Subcutaneous adipose tissue (tissue), 4 donors: Measurements from ENCODE around the gene LGALS14. TPM values are rescaled to one million over a fixed set of nuclear protein-coding genes. Genes with fewer than 3 reads are reported as not detected.

Experiments
- total RNA-seq, 4 donors: library from RNA; depleted of rRNA; stranded (reverse); fragments of >200 nt; gene quantifications; one replicate each; pipeline ENCODE4 v1.1.0, GENCODE V29; 2016
- TF ChIP-seq, protein P1 (sequence below): fragments of 450-650 bp; IDR thresholded peaks from one replicate; pipeline ENCODE4 v1.5.1; 2016; ENCODE audit warnings: low read depth, mild to moderate bottlenecking, control low read depth, antibody characterized with exemption, moderate library complexity

The LGALS14 gene
- total RNA-seq, 4 donors from 2014 or later: not detected

DNA sequence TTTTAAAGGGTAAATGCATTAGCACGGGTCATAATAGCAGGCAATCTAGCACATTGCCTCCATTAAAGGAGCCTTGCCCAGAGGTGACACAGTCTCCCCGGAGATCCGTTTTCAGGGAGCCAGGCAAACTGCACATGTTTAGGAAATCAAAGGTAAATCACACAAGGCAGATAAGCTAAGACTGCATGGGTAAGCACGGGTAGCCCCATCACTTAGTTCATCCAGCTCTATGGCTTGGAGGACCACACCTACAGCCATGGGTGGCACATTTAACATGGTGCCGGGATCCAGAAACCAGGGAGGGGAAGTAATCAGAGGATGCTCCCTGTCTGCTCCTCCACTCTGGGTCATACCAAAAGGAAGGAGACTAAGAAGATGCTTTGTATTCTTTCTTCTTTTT, 31.8 kb upstream of the LGALS14 start:
- TF ChIP-seq, protein P1, sequence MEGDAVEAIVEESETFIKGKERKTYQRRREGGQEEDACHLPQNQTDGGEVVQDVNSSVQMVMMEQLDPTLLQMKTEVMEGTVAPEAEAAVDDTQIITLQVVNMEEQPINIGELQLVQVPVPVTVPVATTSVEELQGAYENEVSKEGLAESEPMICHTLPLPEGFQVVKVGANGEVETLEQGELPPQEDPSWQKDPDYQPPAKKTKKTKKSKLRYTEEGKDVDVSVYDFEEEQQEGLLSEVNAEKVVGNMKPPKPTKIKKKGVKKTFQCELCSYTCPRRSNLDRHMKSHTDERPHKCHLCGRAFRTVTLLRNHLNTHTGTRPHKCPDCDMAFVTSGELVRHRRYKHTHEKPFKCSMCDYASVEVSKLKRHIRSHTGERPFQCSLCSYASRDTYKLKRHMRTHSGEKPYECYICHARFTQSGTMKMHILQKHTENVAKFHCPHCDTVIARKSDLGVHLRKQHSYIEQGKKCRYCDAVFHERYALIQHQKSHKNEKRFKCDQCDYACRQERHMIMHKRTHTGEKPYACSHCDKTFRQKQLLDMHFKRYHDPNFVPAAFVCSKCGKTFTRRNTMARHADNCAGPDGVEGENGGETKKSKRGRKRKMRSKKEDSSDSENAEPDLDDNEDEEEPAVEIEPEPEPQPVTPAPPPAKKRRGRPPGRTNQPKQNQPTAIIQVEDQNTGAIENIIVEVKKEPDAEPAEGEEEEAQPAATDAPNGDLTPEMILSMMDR: no peak

DNA sequence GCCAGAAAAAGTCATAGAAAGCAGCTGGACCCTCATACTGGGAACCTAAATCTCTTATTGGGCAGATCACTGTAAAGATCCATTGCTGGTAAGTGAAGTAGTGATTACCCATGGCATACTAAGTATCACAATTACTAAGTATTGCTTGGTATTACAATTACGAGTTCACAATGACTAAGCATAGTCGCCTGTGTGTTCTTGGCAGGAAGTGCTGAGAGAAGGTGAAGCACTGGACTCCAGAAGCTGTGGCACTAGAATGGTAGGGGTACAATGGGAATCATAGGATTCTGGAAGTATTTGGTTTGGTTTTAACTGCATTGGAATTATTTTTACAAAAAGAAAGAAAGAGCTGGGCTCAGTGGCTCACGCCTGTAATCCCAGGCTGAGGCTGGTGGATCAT, 28.3 kb upstream of the LGALS14 start:
- TF ChIP-seq, protein P1: no peak

- TF ChIP-seq, protein P1: no peak
Measured at GRCh38 chr19:39677961-39678889, 26.1 kb upstream of the LGALS14 start.

- TF ChIP-seq, protein P1: no peak
Measured at GRCh38 chr19:39679056-39679790, 25.1 kb upstream of the LGALS14 start.

GRCh38 chr19:39679791-39680168, 24.5 kb upstream of the LGALS14 start:
- TF ChIP-seq, protein P1: no peak

DNA sequence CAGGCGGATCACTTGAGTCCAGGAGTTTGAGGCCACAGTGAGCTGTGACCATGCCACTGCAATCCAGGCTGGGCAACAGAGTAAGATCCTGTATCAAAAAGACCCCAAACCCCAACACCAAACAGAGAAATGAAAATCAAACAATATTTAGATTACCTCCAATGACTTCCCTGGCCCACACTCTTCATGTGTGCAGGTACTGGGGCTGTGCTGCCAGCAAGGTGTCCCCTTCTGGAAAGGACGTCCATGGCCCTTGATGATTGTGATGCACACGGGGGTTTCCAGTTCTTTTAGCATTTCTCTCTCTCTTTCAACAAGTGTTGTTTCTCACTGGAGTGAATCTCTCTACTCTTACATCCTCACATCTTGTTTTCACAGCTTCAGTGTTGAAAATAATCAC, 23.7 kb upstream of the LGALS14 start:
- TF ChIP-seq, protein P1: no peak

DNA sequence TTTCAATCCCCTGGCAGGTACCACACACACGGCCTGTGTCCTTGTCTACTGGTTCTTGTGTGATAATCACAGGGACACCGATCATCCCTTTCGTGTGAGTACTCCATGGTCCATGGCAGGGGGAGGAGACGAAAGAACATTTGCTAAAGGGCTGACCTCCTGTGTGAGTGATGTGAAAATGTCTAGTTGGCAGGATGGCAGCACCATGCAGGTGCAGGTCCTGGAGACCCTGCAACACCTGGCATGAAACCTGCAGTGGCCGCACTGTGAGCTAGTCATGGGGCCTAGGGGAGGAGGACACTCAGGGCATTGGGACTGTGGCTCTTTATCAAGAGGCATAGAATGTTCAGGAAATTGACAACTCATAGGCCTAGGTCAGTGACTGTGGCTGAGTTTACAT, 22.9 kb upstream of the LGALS14 start:
- TF ChIP-seq, protein P1: no peak
